ENCODE measurements around the gene ZNF580.

ZNF580 gene

GRCh38 chr19:55606471-55606787, 34.4 kb upstream of the ZNF580 start:
- no peak for DNase-seq (ENCODE audit: low read depth)

GRCh38 chr19:55606817-55607216, 34.0 kb upstream of the ZNF580 start:
- DNase-seq (ENCODE audit: low read depth): no peak

GRCh38 chr19:55609326-55609725, 31.5 kb upstream of the ZNF580 start:
- DNase-seq (ENCODE audit: low read depth): no peak

- no peak for DNase-seq (ENCODE audit: low read depth)
These were observed 29.4 kb upstream of the ZNF580 start for GRCh38 chr19:55611300-55611982.

- DNase-seq (ENCODE audit: low read depth): no peak
These were observed 28.7 kb upstream of the ZNF580 start for GRCh38 chr19:55611983-55612645.

GRCh38 chr19:55613396-55613795, 27.4 kb upstream of the ZNF580 start:
- no peak for DNase-seq (ENCODE audit: low read depth)

- DNase-seq (ENCODE audit: low read depth): no peak
These were observed 26.7 kb upstream of the ZNF580 start for GRCh38 chr19:55613930-55614710.

- no peak for DNase-seq (ENCODE audit: low read depth)
These were observed 25.9 kb upstream of the ZNF580 start for GRCh38 chr19:55614711-55615542.

- DNase-seq (ENCODE audit: low read depth): no peak
These were observed 25.0 kb upstream of the ZNF580 start for GRCh38 chr19:55615543-55616394.

GRCh38 chr19:55616395-55616875, 24.4 kb upstream of the ZNF580 start:
- DNase-seq (ENCODE audit: low read depth): no peak

GRCh38 chr19:55617426-55617825, 23.4 kb upstream of the ZNF580 start:
- no peak for DNase-seq (ENCODE audit: low read depth)

- DNase-seq (ENCODE audit: low read depth): no peak
These were observed 22.4 kb upstream of the ZNF580 start for GRCh38 chr19:55618426-55618825.

GRCh38 chr19:55619286-55619685, 21.5 kb upstream of the ZNF580 start:
- DNase-seq (ENCODE audit: low read depth): no peak

GRCh38 chr19:55620410-55621204, 20.2 kb upstream of the ZNF580 start:
- no peak for DNase-seq (ENCODE audit: low read depth)

- DNase-seq (ENCODE audit: low read depth): no peak
These were observed 19.6 kb upstream of the ZNF580 start for GRCh38 chr19:55621205-55621672.

GRCh38 chr19:55621673-55622231, 19.1 kb upstream of the ZNF580 start:
- no peak for DNase-seq (ENCODE audit: low read depth)

- DNase-seq (ENCODE audit: low read depth): no peak
These were observed 18.4 kb upstream of the ZNF580 start for GRCh38 chr19:55622242-55622969.

- no peak for DNase-seq (ENCODE audit: low read depth)
These were observed 17.7 kb upstream of the ZNF580 start for GRCh38 chr19:55623130-55623529.

GRCh38 chr19:55623561-55623960, 17.2 kb upstream of the ZNF580 start:
- no peak for DNase-seq (ENCODE audit: low read depth)
